Measurements from ENCODE around the gene RNASEL. TPM values are rescaled to one million over a fixed set of nuclear protein-coding genes. Genes with fewer than 3 reads are reported as not detected.
"Not testable (repeated sequence)": the region's sequence is repeated elsewhere in the genome, so short reads cannot be mapped to it uniquely, and the experiment has no call there.

RNASEL gene
- total and polyA plus RNA-seq, 11 donors = 1.4 to 6.3 (median 2.7) TPM

DNA sequence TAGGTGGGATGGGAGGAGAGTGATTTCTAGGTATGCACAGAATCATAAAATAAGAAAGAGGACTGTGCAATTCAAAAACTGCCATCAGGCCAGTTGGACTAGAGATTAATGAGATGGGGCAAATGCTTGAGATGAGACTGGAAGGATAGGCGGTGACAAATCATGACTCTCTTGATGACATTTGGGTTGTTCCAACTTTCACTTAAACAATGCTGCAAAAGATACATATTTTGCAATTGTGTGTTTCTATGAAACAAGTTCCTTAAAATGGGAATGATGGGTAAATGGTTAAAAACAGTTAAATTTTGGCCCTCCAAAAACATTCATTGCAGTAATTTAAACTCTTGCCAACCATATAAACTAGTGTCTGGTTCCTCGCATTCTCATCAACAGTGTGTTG is 55.2 kb downstream of the RNASEL start:
- no peaks in the 10 kb centered on the region for H3K27me3 ChIP-seq
- no peaks in the 10 kb centered on the region for H3K4me1 ChIP-seq
- DNase-seq (no peak), ATAC-seq (no peak)
- H3K4me3 ChIP-seq = no peak overlapping the region
- H3K9me3 ChIP-seq = peaks cover 0 to 6% (median 0%) of the 10 kb centered on the region in 12 donors
- no peak for TF ChIP-seq POLR2A (IDR thresholded peaks at IDR 0.05)
- TF ChIP-seq, protein P1, sequence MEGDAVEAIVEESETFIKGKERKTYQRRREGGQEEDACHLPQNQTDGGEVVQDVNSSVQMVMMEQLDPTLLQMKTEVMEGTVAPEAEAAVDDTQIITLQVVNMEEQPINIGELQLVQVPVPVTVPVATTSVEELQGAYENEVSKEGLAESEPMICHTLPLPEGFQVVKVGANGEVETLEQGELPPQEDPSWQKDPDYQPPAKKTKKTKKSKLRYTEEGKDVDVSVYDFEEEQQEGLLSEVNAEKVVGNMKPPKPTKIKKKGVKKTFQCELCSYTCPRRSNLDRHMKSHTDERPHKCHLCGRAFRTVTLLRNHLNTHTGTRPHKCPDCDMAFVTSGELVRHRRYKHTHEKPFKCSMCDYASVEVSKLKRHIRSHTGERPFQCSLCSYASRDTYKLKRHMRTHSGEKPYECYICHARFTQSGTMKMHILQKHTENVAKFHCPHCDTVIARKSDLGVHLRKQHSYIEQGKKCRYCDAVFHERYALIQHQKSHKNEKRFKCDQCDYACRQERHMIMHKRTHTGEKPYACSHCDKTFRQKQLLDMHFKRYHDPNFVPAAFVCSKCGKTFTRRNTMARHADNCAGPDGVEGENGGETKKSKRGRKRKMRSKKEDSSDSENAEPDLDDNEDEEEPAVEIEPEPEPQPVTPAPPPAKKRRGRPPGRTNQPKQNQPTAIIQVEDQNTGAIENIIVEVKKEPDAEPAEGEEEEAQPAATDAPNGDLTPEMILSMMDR (IDR thresholded peaks at IDR 0.05) = no peak
- 92 to 97% (median 96%) methylated on average over 2 of the region's 2 CpGs for WGBS, 4 donors
- H3K27ac ChIP-seq = no peak overlapping the region
- intact Hi-C loops (cut with DNase I) = no loop called here
- no peaks in the 10 kb centered on the region for H3K36me3 ChIP-seq

DNA sequence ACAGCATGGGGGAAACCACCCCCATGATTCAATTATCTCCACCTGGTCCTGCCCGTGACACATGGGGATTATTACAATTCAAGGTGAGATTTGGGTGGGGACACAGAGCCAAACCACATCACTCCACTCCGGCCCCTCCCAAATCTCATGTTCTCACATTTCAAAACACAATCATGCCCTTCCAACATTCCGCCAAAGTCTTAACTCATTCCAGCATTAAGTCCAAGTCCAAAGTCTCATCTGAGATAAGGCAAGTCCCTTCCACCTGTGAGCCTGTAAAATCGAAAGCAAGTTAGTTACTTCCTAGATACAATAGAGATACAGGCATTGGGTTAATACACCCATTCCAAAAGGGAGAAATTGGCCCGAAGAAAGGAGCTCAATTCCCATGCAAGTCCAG is 60.9 kb downstream of the RNASEL start:
- H3K4me3 ChIP-seq; DNase-seq; H3K36me3 ChIP-seq; ATAC-seq; H3K27me3 ChIP-seq; H3K27ac ChIP-seq; intact Hi-C loops (cut with DNase I); H3K4me1 ChIP-seq: not testable (repeated sequence)
- 77 to 82% (median 79%) methylated on average over 5 of the region's 5 CpGs for WGBS, 4 donors
- peaks cover 0 to 47% (median 17%) of the 10 kb centered on the region in 12 donors for H3K9me3 ChIP-seq

DNA sequence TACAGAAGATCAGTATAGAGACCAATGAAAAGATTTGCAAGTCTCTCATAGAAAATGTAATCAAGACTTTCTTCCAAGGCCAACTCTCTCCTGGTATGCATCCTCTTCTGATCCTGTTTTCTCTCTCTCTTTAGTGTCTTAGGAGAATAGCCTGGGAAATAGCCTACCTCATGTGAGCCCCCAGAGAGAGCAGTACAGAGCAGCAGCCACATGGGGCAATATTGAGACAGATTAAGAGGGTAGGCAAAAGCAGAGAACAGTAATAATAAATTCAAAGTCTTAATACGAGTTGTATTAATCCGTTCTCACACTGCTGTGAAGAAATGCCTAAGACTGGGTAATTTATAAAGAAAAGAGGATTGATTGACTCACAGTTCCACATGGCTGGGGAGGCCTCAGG is 61.4 kb downstream of the RNASEL start:
- intact Hi-C loops (cut with DNase I) = no loop called here
- 79 to 85% (median 84%) methylated on average over 2 of the region's 2 CpGs for WGBS, 4 donors
- H3K9me3 ChIP-seq = peaks cover 0 to 47% (median 17%) of the 10 kb centered on the region in 12 donors
- no peaks in the 10 kb centered on the region for H3K27me3 ChIP-seq
- H3K27ac ChIP-seq = no peak overlapping the region
- DNase-seq = no peak
- H3K4me1 ChIP-seq = no peaks in the 10 kb centered on the region
- TF ChIP-seq, protein P1 (IDR thresholded peaks at IDR 0.05) = no peak
- no peak for TF ChIP-seq POLR2A (IDR thresholded peaks at IDR 0.05)
- no peaks in the 10 kb centered on the region for H3K36me3 ChIP-seq
- H3K4me3 ChIP-seq = no peak overlapping the region
- no peak for ATAC-seq

DNA sequence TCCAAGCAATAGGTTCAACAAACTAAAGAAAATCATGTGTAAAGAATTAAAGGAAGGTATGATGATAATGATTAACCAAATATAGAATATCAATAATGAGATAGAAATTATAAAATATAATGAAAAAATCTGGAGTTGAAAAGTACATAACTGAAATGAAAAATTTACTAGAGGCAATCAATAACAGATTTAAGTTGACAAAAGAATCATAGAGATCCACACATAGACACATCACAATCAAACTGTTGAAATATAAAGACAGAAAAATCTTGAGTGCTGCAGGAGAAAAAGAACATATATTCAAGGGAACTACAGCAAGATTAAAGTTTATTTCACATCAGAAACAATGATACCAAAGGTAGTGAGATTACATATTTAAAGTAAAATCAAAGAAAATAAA is 63.7 kb downstream of the RNASEL start:
- no peak for DNase-seq
- ATAC-seq = no peak
- Histone ChIP-seq H3K4me1 (no peaks in the 10 kb centered on the region), H3K27me3 (no peaks in the 10 kb centered on the region), H3K4me3 (no peak overlapping the region), H3K9me3 (peaks cover 0 to 47% (median 17%) of the 10 kb centered on the region in 12 donors), H3K36me3 (no peaks in the 10 kb centered on the region), H3K27ac (no peak overlapping the region)
- intact Hi-C loops (cut with DNase I) = no loop called here
- TF ChIP-seq, protein P1 (IDR thresholded peaks at IDR 0.05) = no peak
- no peak for TF ChIP-seq POLR2A (IDR thresholded peaks at IDR 0.05)

Other genes with a start within 250 kb of the RNASEL start
- gene GLUL, start 197.5 kb downstream of the RNASEL start, total RNA-seq = 100 to 1,000 TPM; 276 to 965 (median 520) TPM
- 1,000 to 10,000 TPM in 1 of 2 donors, 10 to 100 TPM in 1; 92.6 to 1,145 TPM for gene GLUL, start 197.5 kb downstream of the RNASEL start, polyA plus RNA-seq
- gene TEDDM1, start 188.6 kb downstream of the RNASEL start, total RNA-seq = not detected
- gene TEDDM1, start 188.6 kb downstream of the RNASEL start, polyA plus RNA-seq = not detected
- gene RGSL1, start 139.1 kb downstream of the RNASEL start, total RNA-seq = not detected
- not detected for gene RGSL1, start 139.1 kb downstream of the RNASEL start, polyA plus RNA-seq
- 1 to 10 TPM in 7 of 9 donors, under 1 TPM in 2; 0.75 to 9.3 (median 2.0) TPM for gene RGS16, start 15.1 kb upstream of the RNASEL start, total RNA-seq
- gene RGS16, start 15.1 kb upstream of the RNASEL start, polyA plus RNA-seq = 1 to 10 TPM; 2.1 TPM
- gene RGS8, start 95.3 kb upstream of the RNASEL start, total RNA-seq = under 1 TPM in 3 of 9 donors, not detected in 6; 0.05 to 0.23 (median 0.11) TPM
- gene RGS8, start 95.3 kb upstream of the RNASEL start, polyA plus RNA-seq = not detected
- gene NPL, start 200.5 kb upstream of the RNASEL start, total RNA-seq = 10 to 100 TPM in 2 of 9 donors, 1 to 10 TPM in 7; 1.4 to 62.7 (median 3.0) TPM
- gene NPL, start 200.5 kb upstream of the RNASEL start, polyA plus RNA-seq = 1 to 10 TPM; 2.0 to 2.3 TPM